ENCODE data around the gene NLGN1. TPM values are rescaled to one million over a fixed set of nuclear protein-coding genes. Genes with fewer than 3 reads are reported as not detected.
"Not testable (repeated sequence)": the region's sequence is repeated elsewhere in the genome, so short reads cannot be mapped to it uniquely, and the experiment has no call there.

Gene NLGN1
- total RNA-seq, 1 experiment from 2014 or later, result 4.2 TPM

- DNase-seq (ENCODE audit: low read depth), result peak; percentile 36
Measured at GRCh38 chr3:174162550-174162949, 765.0 kb downstream of the NLGN1 start.

GRCh38 chr3:174168026-174168425, 770.5 kb downstream of the NLGN1 start:
- peak; percentile 26 for DNase-seq (ENCODE audit: low read depth)

GRCh38 chr3:174168538-174169254, 771.2 kb downstream of the NLGN1 start:
- no peak for DNase-seq (ENCODE audit: low read depth)

- DNase-seq (ENCODE audit: low read depth), result no peak
Measured at GRCh38 chr3:174169736-174170135, 772.2 kb downstream of the NLGN1 start.

GRCh38 chr3:174170248-174170647, 772.7 kb downstream of the NLGN1 start:
- no peak for DNase-seq (ENCODE audit: low read depth)

GRCh38 chr3:174186377-174186989, 788.9 kb downstream of the NLGN1 start:
- DNase-seq (ENCODE audit: low read depth), result no peak

GRCh38 chr3:174191380-174191779, 793.8 kb downstream of the NLGN1 start:
- DNase-seq (ENCODE audit: low read depth), result no peak

GRCh38 chr3:174191895-174192294, 794.4 kb downstream of the NLGN1 start:
- DNase-seq (ENCODE audit: low read depth), result no peak

- DNase-seq (ENCODE audit: low read depth), result no peak
Measured at GRCh38 chr3:174192471-174192870, 794.9 kb downstream of the NLGN1 start.

GRCh38 chr3:174193604-174194003, 796.1 kb downstream of the NLGN1 start:
- DNase-seq (ENCODE audit: low read depth), result no peak

GRCh38 chr3:174197416-174197815, 799.9 kb downstream of the NLGN1 start:
- no peak for DNase-seq (ENCODE audit: low read depth)

- DNase-seq (ENCODE audit: low read depth), result no peak
Measured at GRCh38 chr3:174198199-174198598, 800.7 kb downstream of the NLGN1 start.

GRCh38 chr3:174199696-174200095, 802.2 kb downstream of the NLGN1 start:
- DNase-seq (ENCODE audit: low read depth), result no peak

- no peak for DNase-seq (ENCODE audit: low read depth)
Measured at GRCh38 chr3:174202116-174202515, 804.6 kb downstream of the NLGN1 start.

GRCh38 chr3:174202561-174202960, 805.0 kb downstream of the NLGN1 start:
- DNase-seq (ENCODE audit: low read depth), result peak; percentile 65

- DNase-seq (ENCODE audit: low read depth), result no peak
Measured at GRCh38 chr3:174204765-174205164, 807.2 kb downstream of the NLGN1 start.

GRCh38 chr3:174206607-174207192, 809.2 kb downstream of the NLGN1 start:
- peak; percentile 37 for DNase-seq (ENCODE audit: low read depth)

- DNase-seq (ENCODE audit: low read depth), result no peak
Measured at GRCh38 chr3:174208161-174208560, 810.6 kb downstream of the NLGN1 start.

GRCh38 chr3:174211896-174212295, 814.4 kb downstream of the NLGN1 start:
- DNase-seq (ENCODE audit: low read depth), result not testable (repeated sequence)

- no peak for DNase-seq (ENCODE audit: low read depth)
Measured at GRCh38 chr3:174215456-174215855, 817.9 kb downstream of the NLGN1 start.

GRCh38 chr3:174216019-174216418, 818.5 kb downstream of the NLGN1 start:
- no peak for DNase-seq (ENCODE audit: low read depth)

GRCh38 chr3:174216946-174217718, 819.6 kb downstream of the NLGN1 start:
- DNase-seq (ENCODE audit: low read depth), result no peak

All from M059J (cell line).